HepG2 (cell line): ENCODE data around the gene UBL7. TPM values are rescaled to one million over a fixed set of nuclear protein-coding genes. Genes with fewer than 3 reads are reported as not detected.

Experiments used
- ASH2L ChIP-seq: fragments of 300-600, 200-600 bp; sonication (generic); IDR thresholded peaks from 2 replicates; pipeline ENCODE4 v1.7.0; 2017; ENCODE audit warnings: low read depth, mild to moderate bottlenecking, moderate library complexity, mixed read lengths, low read length; ENCODE audit not compliant: insufficient read length
- ELF4 ChIP-seq: sonication (generic); formaldehyde crosslinking; IDR thresholded peaks from 2 replicates; pipeline ENCODE4 v1.5.0; 2020; ENCODE audit warnings: missing genetic modification reagents, mild to moderate bottlenecking, moderate library complexity, borderline replicate concordance
- HMGXB4 ChIP-seq, 2 experiments: sonication (generic) in 1 of 2; formaldehyde crosslinking in 1 of 2; IDR thresholded peaks; 2 replicates each; pipeline versions ENCODE4 v1.4.0 to v1.6.1; 2018 to 2020; ENCODE audit warnings: missing genetic modification reagents in 2 of 2, borderline replicate concordance in 1 of 2, low read depth in 1 of 2, mild to moderate bottlenecking in 1 of 2, missing biosample characterization in 1 of 2
- HOXD1 ChIP-seq: sonication (generic); formaldehyde crosslinking; IDR thresholded peaks from 2 replicates; pipeline ENCODE4 v1.5.0; 2020; ENCODE audit warnings: missing genetic modification reagents
- NFKB2 ChIP-seq: sonication (generic); formaldehyde crosslinking; IDR thresholded peaks from 2 replicates; pipeline ENCODE4 v1.4.0; 2020; ENCODE audit warnings: missing genetic modification reagents, borderline replicate concordance
- ZBTB21 ChIP-seq: sonication (generic); formaldehyde crosslinking; IDR thresholded peaks from 2 replicates; pipeline ENCODE4 v1.4.0; 2020; ENCODE audit warnings: missing genetic modification reagents
- ZFP91 ChIP-seq: sonication (generic); formaldehyde crosslinking; IDR thresholded peaks from 2 replicates; pipeline ENCODE4 v1.9.0; 2022; ENCODE audit warnings: missing genetic modification reagents, mild to moderate bottlenecking, borderline replicate concordance
- ZNF12 ChIP-seq: sonication (generic); formaldehyde crosslinking; IDR thresholded peaks from 2 replicates; pipeline ENCODE4 v1.5.0; 2020; ENCODE audit warnings: missing genetic modification reagents
- ZNF30 ChIP-seq: sonication (generic); formaldehyde crosslinking; IDR thresholded peaks from 2 replicates; pipeline ENCODE4 v1.5.0; 2020; ENCODE audit warnings: mild to moderate bottlenecking, missing genetic modification reagents
- ZNF670 ChIP-seq: sonication (generic); formaldehyde crosslinking; IDR thresholded peaks from 2 replicates; pipeline ENCODE4 v1.8.0; 2022; ENCODE audit warnings: mild to moderate bottlenecking, missing genetic modification reagents, borderline replicate concordance
- ZNF740 ChIP-seq: sonication (generic); formaldehyde crosslinking; IDR thresholded peaks from 2 replicates; pipeline ENCODE4 v1.4.0; 2020; ENCODE audit warnings: missing genetic modification reagents
- ZSCAN25 ChIP-seq: sonication (generic); formaldehyde crosslinking; IDR thresholded peaks from 2 replicates; pipeline ENCODE4 v1.8.0; 2022; ENCODE audit warnings: mild to moderate bottlenecking, missing genetic modification reagents
- polyA plus RNA-seq, 8 experiments: library from polyadenylated mRNA; depleted of rRNA in 3 of 8; stranded (reverse) in 7 of 8; unstranded in 1 of 8; fragments of >200 nt; fragmentation: Illumina TruSeq in 4 of 8; extraction: Trizol in 4 of 8; gene quantifications; 2 replicates each; pipeline versions ENCODE4 v1.2.1 to v1.2.3, GENCODE V29; 2011 to 2016; ENCODE audit warnings: low read depth in 4 of 8, missing spikeins in 1 of 8, mixed read lengths in 1 of 8; ENCODE audit not compliant: insufficient read depth in 1 of 8
- total RNA-seq, 5 experiments: library from RNA; depleted of rRNA; stranded (reverse); fragments of >200 nt; fragmentation: Illumina TruSeq; extraction: Trizol; gene quantifications; 2 replicates each; pipeline ENCODE4 v1.2.3, GENCODE V29; 2016; ENCODE audit warnings: low read depth in 1 of 5
- TF ChIP-seq, protein P1 (sequence below): sonication (generic); formaldehyde crosslinking; IDR thresholded peaks from 2 replicates; pipeline ENCODE4 v1.5.0; 2020; ENCODE audit warnings: mild to moderate bottlenecking, missing genetic modification reagents, moderate library complexity
- TF ChIP-seq, protein P2 (sequence below): IDR thresholded peaks from 2 replicates; pipeline ENCODE4 v1.6.1; 2016; ENCODE audit warnings: missing compliant biosample characterization, missing genetic modification reagents, borderline replicate concordance
- TF ChIP-seq, protein P3 (sequence below): sonication (generic); formaldehyde crosslinking; IDR thresholded peaks from 2 replicates; pipeline ENCODE4 v1.4.0; 2020; ENCODE audit warnings: missing genetic modification reagents
- TF ChIP-seq, protein P4 (sequence below): sonication (generic); formaldehyde crosslinking; conservative IDR thresholded peaks from 2 replicates; pipeline ENCODE4 v1.8.1; 2023; ENCODE audit warnings: missing genetic modification reagents

UBL7 gene
- total and polyA plus RNA-seq, 2 of the 13 experiments (the other 11 are each of a cell fraction or from before 2014, with no cell fraction given) = 55.0 to 63.5 TPM

GRCh38 chr15:74460871-74461846 lies at the start of gene UBL7 (continued):
- TF ChIP-seq, protein P1, sequence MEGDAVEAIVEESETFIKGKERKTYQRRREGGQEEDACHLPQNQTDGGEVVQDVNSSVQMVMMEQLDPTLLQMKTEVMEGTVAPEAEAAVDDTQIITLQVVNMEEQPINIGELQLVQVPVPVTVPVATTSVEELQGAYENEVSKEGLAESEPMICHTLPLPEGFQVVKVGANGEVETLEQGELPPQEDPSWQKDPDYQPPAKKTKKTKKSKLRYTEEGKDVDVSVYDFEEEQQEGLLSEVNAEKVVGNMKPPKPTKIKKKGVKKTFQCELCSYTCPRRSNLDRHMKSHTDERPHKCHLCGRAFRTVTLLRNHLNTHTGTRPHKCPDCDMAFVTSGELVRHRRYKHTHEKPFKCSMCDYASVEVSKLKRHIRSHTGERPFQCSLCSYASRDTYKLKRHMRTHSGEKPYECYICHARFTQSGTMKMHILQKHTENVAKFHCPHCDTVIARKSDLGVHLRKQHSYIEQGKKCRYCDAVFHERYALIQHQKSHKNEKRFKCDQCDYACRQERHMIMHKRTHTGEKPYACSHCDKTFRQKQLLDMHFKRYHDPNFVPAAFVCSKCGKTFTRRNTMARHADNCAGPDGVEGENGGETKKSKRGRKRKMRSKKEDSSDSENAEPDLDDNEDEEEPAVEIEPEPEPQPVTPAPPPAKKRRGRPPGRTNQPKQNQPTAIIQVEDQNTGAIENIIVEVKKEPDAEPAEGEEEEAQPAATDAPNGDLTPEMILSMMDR (CRISPR knock-in tag) = peak; percentile 89
- TF ChIP-seq, protein P2, sequence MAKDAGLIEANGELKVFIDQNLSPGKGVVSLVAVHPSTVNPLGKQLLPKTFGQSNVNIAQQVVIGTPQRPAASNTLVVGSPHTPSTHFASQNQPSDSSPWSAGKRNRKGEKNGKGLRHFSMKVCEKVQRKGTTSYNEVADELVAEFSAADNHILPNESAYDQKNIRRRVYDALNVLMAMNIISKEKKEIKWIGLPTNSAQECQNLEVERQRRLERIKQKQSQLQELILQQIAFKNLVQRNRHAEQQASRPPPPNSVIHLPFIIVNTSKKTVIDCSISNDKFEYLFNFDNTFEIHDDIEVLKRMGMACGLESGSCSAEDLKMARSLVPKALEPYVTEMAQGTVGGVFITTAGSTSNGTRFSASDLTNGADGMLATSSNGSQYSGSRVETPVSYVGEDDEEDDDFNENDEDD (CRISPR knock-in tag) = peak; percentile 69; the same call in 1 of the 2 replicates
- TF ChIP-seq ELF4 (CRISPR knock-in tag) (peak; percentile 94), ZSCAN25 (no peak; the same call in 1 of the 2 replicates), ZNF30 (CRISPR knock-in tag) (no peak), ZNF670 (CRISPR knock-in tag) (no peak; the same call in 1 of the 2 replicates), ZNF740 (CRISPR knock-in tag) (no peak), NFKB2 (CRISPR knock-in tag) (peak; percentile 79; the same call in 1 of the 2 replicates), ZBTB21 (CRISPR knock-in tag) (no peak; the same call in 1 of the 2 replicates), ASH2L (peak; percentile 86), ZFP91 (CRISPR knock-in tag) (peak; percentile 95), HOXD1 (CRISPR knock-in tag) (0 out of 2 replicates have a peak, but pooled peaks have one; percentile 24), ZNF12 (CRISPR knock-in tag) (peak; percentile 46; the same call in 1 of the 2 replicates), HMGXB4 (CRISPR knock-in tag; IDR thresholded peaks at IDR 0.05; ENCODE audit: borderline replicate concordance in 1 of 2, low read depth in 1 of 2) (peak; percentile 73 to 95; a peak in 3 of 4 replicates)
- TF ChIP-seq, protein P3, sequence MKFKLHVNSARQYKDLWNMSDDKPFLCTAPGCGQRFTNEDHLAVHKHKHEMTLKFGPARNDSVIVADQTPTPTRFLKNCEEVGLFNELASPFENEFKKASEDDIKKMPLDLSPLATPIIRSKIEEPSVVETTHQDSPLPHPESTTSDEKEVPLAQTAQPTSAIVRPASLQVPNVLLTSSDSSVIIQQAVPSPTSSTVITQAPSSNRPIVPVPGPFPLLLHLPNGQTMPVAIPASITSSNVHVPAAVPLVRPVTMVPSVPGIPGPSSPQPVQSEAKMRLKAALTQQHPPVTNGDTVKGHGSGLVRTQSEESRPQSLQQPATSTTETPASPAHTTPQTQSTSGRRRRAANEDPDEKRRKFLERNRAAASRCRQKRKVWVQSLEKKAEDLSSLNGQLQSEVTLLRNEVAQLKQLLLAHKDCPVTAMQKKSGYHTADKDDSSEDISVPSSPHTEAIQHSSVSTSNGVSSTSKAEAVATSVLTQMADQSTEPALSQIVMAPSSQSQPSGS = peak; percentile 45; the same call in 1 of the 2 replicates
- TF ChIP-seq, protein P4, sequence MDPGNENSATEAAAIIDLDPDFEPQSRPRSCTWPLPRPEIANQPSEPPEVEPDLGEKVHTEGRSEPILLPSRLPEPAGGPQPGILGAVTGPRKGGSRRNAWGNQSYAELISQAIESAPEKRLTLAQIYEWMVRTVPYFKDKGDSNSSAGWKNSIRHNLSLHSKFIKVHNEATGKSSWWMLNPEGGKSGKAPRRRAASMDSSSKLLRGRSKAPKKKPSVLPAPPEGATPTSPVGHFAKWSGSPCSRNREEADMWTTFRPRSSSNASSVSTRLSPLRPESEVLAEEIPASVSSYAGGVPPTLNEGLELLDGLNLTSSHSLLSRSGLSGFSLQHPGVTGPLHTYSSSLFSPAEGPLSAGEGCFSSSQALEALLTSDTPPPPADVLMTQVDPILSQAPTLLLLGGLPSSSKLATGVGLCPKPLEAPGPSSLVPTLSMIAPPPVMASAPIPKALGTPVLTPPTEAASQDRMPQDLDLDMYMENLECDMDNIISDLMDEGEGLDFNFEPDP (CRISPR knock-in tag) = no peak
